Stimulated activated CD8-positive, alpha-beta memory T cell treated with anti-CD3 and anti-CD28 coated beads, Interleukin-15, amount 100 ng/mL, for 4 hours (primary cell): ENCODE measurements around the gene INMT.
"Not testable (repeated sequence)": the region's sequence is repeated elsewhere in the genome, so short reads cannot be mapped to it uniquely, and the experiment has no call there.

Source experiments
- DNase-seq, 2 donors: peaks; one replicate each; pipeline ENCODE4 v3.0.0-alpha.2; 2020; ENCODE audit warnings: low read depth in 2 of 2

INMT gene

GRCh38 chr7:30751696-30752273 lies at the start of gene INMT:
INMT (plus strand) TSS chr7:30752135; CDS start chr7:30752151, 16 bp downstream.
- no peak for DNase-seq

GRCh38 chr7:30702200-30702599 lies 49.7 kb upstream of the INMT start:
- DNase-seq: no peak

- DNase-seq: no peak
These were observed 48.2 kb upstream of the INMT start for GRCh38 chr7:30703756-30704155.

- no peak for DNase-seq
These were observed 46.9 kb upstream of the INMT start for GRCh38 chr7:30705008-30705407.

GRCh38 chr7:30705596-30705995 lies 46.3 kb upstream of the INMT start:
- no peak for DNase-seq

GRCh38 chr7:30706316-30706715 lies 45.6 kb upstream of the INMT start:
- DNase-seq: no peak

- no peak for DNase-seq
These were observed 45.0 kb upstream of the INMT start for GRCh38 chr7:30706908-30707307.

DNA sequence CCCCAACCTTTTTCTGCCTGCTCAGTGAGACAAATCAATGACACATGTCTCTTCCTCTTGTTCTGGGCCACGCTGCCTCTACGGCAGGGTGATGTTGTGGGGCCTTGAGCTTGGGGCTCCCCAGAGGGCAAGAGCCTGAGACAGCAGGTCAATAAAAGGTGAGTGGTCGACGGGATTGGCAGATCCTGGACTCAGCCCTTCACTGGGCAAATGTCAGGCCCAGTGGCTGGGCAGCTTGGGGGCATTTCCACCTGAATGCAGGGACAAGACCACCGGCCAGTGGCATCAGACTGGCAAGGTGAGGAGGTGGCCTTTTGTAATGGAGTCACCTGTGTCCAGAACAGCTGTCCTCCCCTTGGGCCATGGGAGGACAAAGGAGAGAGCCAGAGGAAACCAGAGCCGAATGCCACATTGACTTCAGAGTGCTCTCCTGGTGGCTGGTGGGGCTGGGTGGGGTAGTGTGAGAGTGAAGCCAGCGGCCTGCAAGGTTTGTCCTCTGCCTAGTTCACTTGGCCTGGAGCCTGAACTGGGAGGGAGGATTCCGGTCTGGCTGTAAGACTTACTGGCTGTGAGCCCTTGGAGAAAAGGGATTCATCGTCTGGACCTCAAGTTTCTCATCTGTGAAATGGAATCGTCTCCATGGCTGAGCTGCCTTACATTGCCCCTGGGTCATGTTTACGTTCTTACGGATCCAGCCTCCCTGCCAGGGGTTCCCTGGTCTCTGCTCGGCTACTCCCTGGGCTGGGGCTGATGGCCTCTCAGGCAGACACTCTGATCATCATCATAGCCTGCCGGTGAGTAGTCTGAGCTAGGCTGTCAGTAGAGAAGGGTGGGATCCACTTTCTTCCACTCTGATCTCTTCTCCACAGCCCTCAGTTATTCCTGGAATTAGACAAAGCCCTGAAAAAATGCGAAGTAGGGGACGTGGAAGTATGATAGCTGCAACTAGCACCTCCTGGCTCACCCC lies 44.3 kb upstream of the INMT start:
- DNase-seq: no peak

GRCh38 chr7:30708412-30708811 lies 43.5 kb upstream of the INMT start:
- no peak for DNase-seq

DNA sequence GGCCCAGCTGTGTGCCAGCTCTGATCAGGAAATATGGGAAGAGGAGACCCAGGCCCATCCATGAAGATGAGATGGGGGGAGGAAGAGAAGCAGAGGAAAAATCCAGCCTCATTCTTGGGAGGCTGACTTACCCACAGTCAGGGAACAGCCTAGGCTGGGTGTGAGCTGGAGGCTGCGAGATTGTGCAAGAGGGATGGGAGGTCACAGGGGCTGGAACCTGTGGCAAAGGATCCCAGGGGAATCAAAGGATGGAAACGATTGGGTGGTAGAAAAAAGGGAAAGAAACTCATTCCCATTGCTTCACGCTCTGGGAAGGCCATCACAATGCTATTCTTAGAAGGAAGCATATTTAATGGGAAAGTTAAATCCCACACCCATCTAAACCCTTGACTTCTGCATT lies 43.0 kb upstream of the INMT start:
- DNase-seq: no peak

GRCh38 chr7:30709549-30709948 lies 42.4 kb upstream of the INMT start:
- no peak for DNase-seq

DNA sequence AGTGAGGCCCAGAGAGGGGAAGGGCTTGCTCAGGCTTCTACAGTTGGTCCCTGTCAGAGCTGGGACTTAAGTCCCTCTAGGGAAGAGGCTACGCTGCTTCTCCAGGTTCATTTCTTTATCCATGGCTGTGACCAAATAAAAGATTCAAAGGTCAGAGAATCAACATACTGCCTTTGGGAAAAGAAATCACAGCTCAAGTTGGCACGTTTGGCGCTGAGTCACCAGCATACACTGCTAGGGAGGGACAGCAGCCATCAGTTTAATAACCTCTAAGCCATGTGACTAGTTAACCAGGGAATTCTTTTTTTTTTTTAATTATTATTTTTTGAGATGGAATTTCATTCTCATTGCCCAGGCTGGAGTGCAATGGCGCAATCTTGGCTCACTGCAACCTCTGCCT lies 41.3 kb upstream of the INMT start:
- DNase-seq: no peak

GRCh38 chr7:30713392-30713791 lies 38.5 kb upstream of the INMT start:
- DNase-seq: no peak

DNA sequence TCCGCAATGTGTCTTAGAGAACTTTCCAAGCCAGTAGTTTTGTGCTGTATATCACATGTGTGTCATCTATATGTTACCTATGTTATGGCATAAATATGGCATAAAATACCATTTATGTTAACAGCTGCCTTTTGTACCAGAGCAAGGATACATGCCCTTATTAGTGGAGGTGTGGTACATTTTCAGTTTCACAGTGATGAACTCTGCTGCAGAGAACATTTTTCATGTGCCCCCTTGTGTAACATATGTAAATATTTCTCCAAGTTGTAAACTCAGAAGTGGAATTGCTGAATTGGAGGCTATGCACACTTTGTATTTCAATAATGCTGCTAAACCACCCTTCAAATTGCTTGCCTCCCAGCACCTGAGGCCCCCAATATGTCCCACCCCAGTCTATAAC lies 37.8 kb upstream of the INMT start:
- no peak for DNase-seq

DNA sequence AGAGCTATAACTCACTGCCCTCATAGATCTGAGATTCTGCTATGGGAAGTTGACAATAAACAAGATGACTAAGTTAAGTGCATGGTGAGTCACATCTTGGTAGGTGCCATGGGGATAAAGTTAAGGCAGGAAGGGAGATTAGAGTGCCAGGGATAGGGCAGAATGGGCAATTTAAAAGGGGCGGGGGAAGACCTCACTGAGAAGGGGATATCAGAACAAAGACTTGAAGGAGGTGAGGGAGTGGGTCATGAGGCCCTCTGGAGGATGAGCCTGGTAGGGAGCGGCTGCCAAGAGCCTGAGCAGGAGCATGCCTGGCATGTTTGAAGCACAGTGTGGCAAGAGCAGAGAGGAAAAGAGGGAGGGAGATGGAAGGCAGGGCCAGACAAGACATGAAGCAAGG lies 34.8 kb upstream of the INMT start:
- no peak for DNase-seq

GRCh38 chr7:30719434-30719833 lies 32.5 kb upstream of the INMT start:
- not testable (repeated sequence) for DNase-seq

- DNase-seq: no peak
These were observed 30.7 kb upstream of the INMT start for GRCh38 chr7:30721211-30721610.

DNA sequence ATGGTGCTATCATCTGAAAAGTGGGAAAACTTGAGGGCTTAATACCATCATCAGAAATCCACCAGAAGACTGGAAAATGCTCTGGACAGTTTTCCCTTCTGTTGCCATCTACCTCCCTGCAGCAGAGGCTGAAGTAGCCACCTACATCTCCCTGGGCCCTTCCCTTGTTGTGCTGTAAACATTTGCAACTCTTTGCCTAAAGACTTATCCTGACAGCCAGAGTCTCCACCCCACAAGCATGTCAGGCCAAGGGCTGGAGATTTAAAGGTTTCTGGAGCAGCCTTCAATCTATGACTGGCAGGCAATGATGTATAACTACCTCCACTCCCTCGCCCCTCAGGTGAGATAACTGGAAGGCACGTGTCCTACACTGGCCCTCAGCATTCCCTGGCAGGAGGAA lies 29.7 kb upstream of the INMT start:
- DNase-seq: no peak

- no peak for DNase-seq
These were observed 29.3 kb upstream of the INMT start for GRCh38 chr7:30722671-30723070.

- DNase-seq: no peak
These were observed 28.2 kb upstream of the INMT start for GRCh38 chr7:30723776-30724175.

- no peak for DNase-seq
These were observed 25.5 kb upstream of the INMT start for GRCh38 chr7:30726296-30727006.

- DNase-seq: peak in 1 of 2 donors; percentile 19
These were observed 24.6 kb upstream of the INMT start for GRCh38 chr7:30727061-30727945.
